ENCODE measurements around the gene TRIP12.

The TRIP12 gene

DNA sequence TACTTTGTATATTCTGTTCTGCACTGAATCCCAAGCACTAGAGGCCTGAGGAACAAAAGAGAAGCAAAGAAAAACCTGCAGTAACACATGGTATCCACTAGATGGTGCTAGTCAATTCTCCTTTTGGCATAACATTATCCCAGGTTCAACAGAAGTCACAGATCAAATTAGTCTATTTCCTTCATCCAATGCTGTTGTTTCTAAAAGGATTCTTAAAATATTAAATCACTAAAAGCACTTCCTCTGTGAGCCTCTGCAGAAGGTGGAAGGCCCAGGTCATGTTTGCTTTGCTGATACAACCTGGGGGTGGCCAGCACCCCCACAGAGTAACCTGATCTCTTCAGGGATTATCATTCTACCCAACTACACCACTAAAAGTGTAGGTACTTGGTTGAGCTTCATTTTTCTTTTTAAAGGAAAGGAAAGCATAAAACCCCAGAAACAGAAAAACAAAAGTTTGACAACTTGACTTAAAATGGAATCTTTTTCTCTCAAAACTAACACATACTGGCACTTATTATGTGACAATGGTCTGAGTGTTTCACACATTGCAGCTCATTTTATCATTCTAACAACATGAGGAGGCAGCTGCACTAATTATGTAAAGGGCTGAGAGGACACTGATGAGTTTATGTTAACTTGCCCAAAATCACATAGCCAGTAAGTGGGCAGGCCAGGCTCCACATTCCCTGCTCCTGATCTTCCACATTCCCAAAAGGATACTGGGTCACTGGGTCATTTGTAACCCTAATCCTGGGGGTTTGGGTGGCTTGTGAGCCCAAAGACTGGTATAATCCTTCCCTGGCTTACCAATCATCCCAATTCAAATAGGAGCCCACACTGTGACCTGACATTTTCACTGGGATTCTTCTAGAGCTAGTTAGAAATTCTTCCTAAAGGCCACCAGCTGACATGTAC is 140.7 kb downstream of the TRIP12 start:
- Histone ChIP-seq H2BK120ac (ENCODE audit: low read depth, low read length) (no peak overlapping the region), H2BK15ac (replicated peaks; ENCODE audit: low read depth) (no peak overlapping the region), H3K79me1 (ENCODE audit: low read length) (peaks cover 6% of the 10 kb centered on the region), H3K27me3 (ENCODE audit: insufficient read depth, low read length, poor library complexity) (no peaks in the 10 kb centered on the region), H3K79me2 (ENCODE audit: control insufficient read depth, insufficient read depth, low read length) (peaks cover 3% of the 10 kb centered on the region), H2BK5ac (ENCODE audit: low read length) (no peak overlapping the region), H3K4me3 (ENCODE audit: low read length) (no peak overlapping the region), H3K23ac (ENCODE audit: low read length) (no peak overlapping the region), H3K27ac (ENCODE audit: low read depth, low read length) (peak overlapping the region; percentile 50), H3K4me2 (ENCODE audit: low read length) (no peak overlapping the region), H4K5ac (ENCODE audit: low read length) (no peak overlapping the region), H3K4ac (ENCODE audit: low read depth, low read length) (no peak overlapping the region), H3K4me1 (ENCODE audit: control insufficient read depth, low read depth, low read length) (peaks cover 18% of the 10 kb centered on the region), H2AK5ac (ENCODE audit: low read length) (no peak overlapping the region), H3K36me3 (ENCODE audit: control insufficient read depth, insufficient read depth, low read length) (peaks cover 3% of the 10 kb centered on the region), H4K8ac (ENCODE audit: low read depth, low read length) (no peak overlapping the region), H3K18ac (ENCODE audit: low read length) (no peak overlapping the region), H3K9ac (ENCODE audit: low read length) (no peak overlapping the region), H3K56ac (ENCODE audit: low read length) (no peak overlapping the region)
- peak; percentile 71 for DNase-seq

DNA sequence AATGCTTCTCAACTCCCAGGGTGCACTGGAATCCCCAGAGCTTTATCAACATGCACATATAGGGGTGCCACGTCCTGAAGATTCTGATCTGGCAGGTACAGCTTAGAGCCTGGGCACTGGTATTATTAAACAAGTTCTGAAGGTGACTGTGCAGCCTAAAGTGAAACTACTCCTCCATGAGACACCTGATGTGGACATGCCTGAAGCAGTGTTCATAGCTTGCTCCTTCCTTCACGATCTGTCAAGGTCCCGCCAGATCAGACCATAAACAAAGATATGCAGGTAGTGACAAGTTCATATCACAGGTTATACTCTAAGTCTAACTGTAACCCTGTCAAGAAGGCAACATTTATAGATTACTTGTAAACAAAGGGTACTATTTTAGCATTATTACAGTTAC is 142.2 kb downstream of the TRIP12 start:
- H4K5ac ChIP-seq (ENCODE audit: low read length): no peak overlapping the region
- no peak overlapping the region for H3K4ac ChIP-seq (ENCODE audit: low read depth, low read length)
- no peak overlapping the region for H3K56ac ChIP-seq (ENCODE audit: low read length)
- H2AK5ac ChIP-seq (ENCODE audit: low read length): no peak overlapping the region
- H3K27me3 ChIP-seq (ENCODE audit: insufficient read depth, low read length, poor library complexity): no peaks in the 10 kb centered on the region
- H3K18ac ChIP-seq (ENCODE audit: low read length): no peak overlapping the region
- no peak overlapping the region for H3K4me3 ChIP-seq (ENCODE audit: low read length)
- DNase-seq: no peak
- H3K4me2 ChIP-seq (ENCODE audit: low read length): no peak overlapping the region
- H3K23ac ChIP-seq (ENCODE audit: low read length): no peak overlapping the region
- peaks cover 3% of the 10 kb centered on the region for H3K79me2 ChIP-seq (ENCODE audit: control insufficient read depth, insufficient read depth, low read length)
- H3K9ac ChIP-seq (ENCODE audit: low read length): no peak overlapping the region
- H4K8ac ChIP-seq (ENCODE audit: low read depth, low read length): no peak overlapping the region
- no peak overlapping the region for H3K27ac ChIP-seq (ENCODE audit: low read depth, low read length)
- no CpG with 5 or more reads among the region's 3 CpGs for WGBS (ENCODE audit: extremely low coverage, insufficient coverage, low lambda C conversion rate)
- H3K4me1 ChIP-seq (ENCODE audit: control insufficient read depth, low read depth, low read length): peaks cover 18% of the 10 kb centered on the region
- peaks cover 6% of the 10 kb centered on the region for H3K79me1 ChIP-seq (ENCODE audit: low read length)
- no peak overlapping the region for H2BK5ac ChIP-seq (ENCODE audit: low read length)
- no peak overlapping the region for H2BK15ac ChIP-seq (replicated peaks; ENCODE audit: low read depth)
- H2BK120ac ChIP-seq (ENCODE audit: low read depth, low read length): no peak overlapping the region
- peaks cover 3% of the 10 kb centered on the region for H3K36me3 ChIP-seq (ENCODE audit: control insufficient read depth, insufficient read depth, low read length)

DNA sequence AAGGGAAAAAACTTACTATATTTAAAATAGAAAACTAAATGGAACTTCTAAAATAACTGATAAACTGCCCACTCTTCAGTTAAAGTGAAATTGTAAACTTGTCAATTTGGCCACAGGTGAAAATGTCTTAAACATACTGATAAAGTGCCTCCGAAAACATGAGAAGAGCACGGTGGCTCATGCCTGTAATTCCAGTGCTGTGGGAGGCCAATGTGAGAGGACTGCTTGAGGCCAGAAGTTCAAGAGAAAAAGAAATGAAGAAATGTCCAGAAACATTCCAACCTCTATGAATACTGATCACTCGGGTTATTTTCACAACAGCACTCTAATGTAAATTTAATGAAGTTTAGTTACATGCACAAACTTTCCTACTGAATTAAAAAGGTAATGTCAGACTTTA is 144.1 kb downstream of the TRIP12 start:
- Histone ChIP-seq H3K9ac (ENCODE audit: low read length) (no peak overlapping the region), H3K23ac (ENCODE audit: low read length) (no peak overlapping the region), H4K8ac (ENCODE audit: low read depth, low read length) (no peak overlapping the region), H4K5ac (ENCODE audit: low read length) (no peak overlapping the region), H2AK5ac (ENCODE audit: low read length) (no peak overlapping the region), H3K27me3 (ENCODE audit: insufficient read depth, low read length, poor library complexity) (no peaks in the 10 kb centered on the region), H2BK120ac (ENCODE audit: low read depth, low read length) (no peak overlapping the region), H3K79me2 (ENCODE audit: control insufficient read depth, insufficient read depth, low read length) (peaks cover 3% of the 10 kb centered on the region), H3K4me1 (ENCODE audit: control insufficient read depth, low read depth, low read length) (peaks cover 18% of the 10 kb centered on the region), H3K79me1 (ENCODE audit: low read length) (peaks cover 6% of the 10 kb centered on the region), H3K4me3 (ENCODE audit: low read length) (no peak overlapping the region), H3K4me2 (ENCODE audit: low read length) (no peak overlapping the region), H2BK15ac (replicated peaks; ENCODE audit: low read depth) (no peak overlapping the region), H2BK5ac (ENCODE audit: low read length) (no peak overlapping the region), H3K18ac (ENCODE audit: low read length) (no peak overlapping the region), H3K56ac (ENCODE audit: low read length) (no peak overlapping the region), H3K27ac (ENCODE audit: low read depth, low read length) (no peak overlapping the region), H3K36me3 (ENCODE audit: control insufficient read depth, insufficient read depth, low read length) (peaks cover 5% of the 10 kb centered on the region), H3K4ac (ENCODE audit: low read depth, low read length) (no peak overlapping the region)
- DNase-seq: no peak
- no CpG with 5 or more reads among the region's 3 CpGs for WGBS (ENCODE audit: extremely low coverage, insufficient coverage, low lambda C conversion rate)

DNA sequence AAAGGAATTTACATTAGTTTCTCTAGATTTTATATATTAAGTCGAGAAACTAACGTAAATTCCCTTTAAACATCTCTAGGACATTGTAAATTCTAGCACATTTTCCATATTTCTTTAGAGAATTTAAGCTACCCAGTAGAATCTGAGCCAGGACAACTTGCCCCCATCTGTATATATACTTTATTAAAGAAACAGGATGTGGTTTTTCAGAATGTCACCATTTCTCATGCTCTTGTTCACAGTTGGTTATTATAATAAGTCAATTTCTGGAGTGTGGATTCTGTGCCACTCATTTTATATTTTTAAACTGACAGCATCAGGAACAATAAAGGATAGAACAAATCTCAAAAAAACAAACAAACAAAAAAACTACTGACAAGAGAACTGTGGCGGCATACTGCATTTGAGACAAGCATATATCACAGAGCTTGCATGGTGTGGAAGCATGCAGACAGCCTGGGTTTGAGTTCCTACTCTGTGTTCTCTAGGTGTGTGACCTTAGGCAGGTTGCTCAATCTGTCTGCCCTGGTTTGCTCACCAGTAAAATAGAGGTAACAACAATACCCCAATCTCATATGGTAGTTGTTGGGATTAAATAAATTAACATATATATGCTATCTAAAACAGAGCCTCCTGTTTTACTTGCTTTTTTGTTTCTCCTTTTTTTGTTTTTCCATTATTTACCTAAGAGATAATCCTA is 146.0 kb downstream of the TRIP12 start:
- Histone ChIP-seq H3K4me2 (ENCODE audit: low read length) (no peak overlapping the region), H2AK5ac (ENCODE audit: low read length) (no peak overlapping the region), H3K36me3 (ENCODE audit: control insufficient read depth, insufficient read depth, low read length) (peaks cover 9% of the 10 kb centered on the region), H2BK5ac (ENCODE audit: low read length) (no peak overlapping the region), H3K27me3 (ENCODE audit: insufficient read depth, low read length, poor library complexity) (no peaks in the 10 kb centered on the region), H3K56ac (ENCODE audit: low read length) (no peak overlapping the region), H3K79me1 (ENCODE audit: low read length) (peaks cover 4% of the 10 kb centered on the region), H4K8ac (ENCODE audit: low read depth, low read length) (no peak overlapping the region), H3K4ac (ENCODE audit: low read depth, low read length) (no peak overlapping the region), H4K5ac (ENCODE audit: low read length) (no peak overlapping the region), H3K4me3 (ENCODE audit: low read length) (no peak overlapping the region), H2BK15ac (replicated peaks; ENCODE audit: low read depth) (no peak overlapping the region), H3K79me2 (ENCODE audit: control insufficient read depth, insufficient read depth, low read length) (peaks cover 3% of the 10 kb centered on the region), H3K9ac (ENCODE audit: low read length) (no peak overlapping the region), H2BK120ac (ENCODE audit: low read depth, low read length) (no peak overlapping the region), H3K4me1 (ENCODE audit: control insufficient read depth, low read depth, low read length) (peaks cover 7% of the 10 kb centered on the region), H3K18ac (ENCODE audit: low read length) (no peak overlapping the region), H3K27ac (ENCODE audit: low read depth, low read length) (no peak overlapping the region), H3K23ac (ENCODE audit: low read length) (no peak overlapping the region)
- WGBS (ENCODE audit: extremely low coverage, insufficient coverage, low lambda C conversion rate): no CpG with 5 or more reads among the region's 3 CpGs
- DNase-seq: no peak

DNA sequence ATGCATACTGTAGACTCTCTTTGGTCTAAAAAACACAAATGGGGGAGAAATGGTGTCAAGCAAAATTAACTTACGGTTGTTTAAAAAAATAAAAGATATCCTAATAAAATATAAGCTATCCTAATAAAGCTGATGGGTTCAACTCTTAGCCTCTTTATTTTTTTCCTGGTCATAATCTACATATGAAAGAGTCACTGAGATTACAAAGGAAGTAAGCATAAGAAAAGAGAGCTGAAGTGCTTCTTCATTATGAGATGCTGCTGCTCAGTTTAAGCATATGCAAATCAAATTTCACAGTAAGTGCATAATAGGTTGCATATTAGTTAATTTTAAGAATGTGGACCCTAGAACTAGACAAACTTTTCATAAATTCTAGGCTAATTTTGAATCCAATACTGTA is 147.6 kb downstream of the TRIP12 start:
- Histone ChIP-seq H3K4me1 (ENCODE audit: control insufficient read depth, low read depth, low read length) (no peaks in the 10 kb centered on the region), H3K4me3 (ENCODE audit: low read length) (no peak overlapping the region), H3K79me2 (ENCODE audit: control insufficient read depth, insufficient read depth, low read length) (no peaks in the 10 kb centered on the region), H3K79me1 (ENCODE audit: low read length) (no peaks in the 10 kb centered on the region), H3K27me3 (ENCODE audit: insufficient read depth, low read length, poor library complexity) (no peaks in the 10 kb centered on the region), H3K56ac (ENCODE audit: low read length) (no peak overlapping the region), H2AK5ac (ENCODE audit: low read length) (no peak overlapping the region), H3K23ac (ENCODE audit: low read length) (no peak overlapping the region), H4K8ac (ENCODE audit: low read depth, low read length) (no peak overlapping the region), H2BK15ac (replicated peaks; ENCODE audit: low read depth) (no peak overlapping the region), H3K9ac (ENCODE audit: low read length) (no peak overlapping the region), H3K4me2 (ENCODE audit: low read length) (no peak overlapping the region), H3K36me3 (ENCODE audit: control insufficient read depth, insufficient read depth, low read length) (peaks cover 8% of the 10 kb centered on the region), H2BK120ac (ENCODE audit: low read depth, low read length) (no peak overlapping the region), H3K27ac (ENCODE audit: low read depth, low read length) (no peak overlapping the region), H2BK5ac (ENCODE audit: low read length) (no peak overlapping the region), H4K5ac (ENCODE audit: low read length) (no peak overlapping the region), H3K4ac (ENCODE audit: low read depth, low read length) (no peak overlapping the region), H3K18ac (ENCODE audit: low read length) (no peak overlapping the region)
- no peak for DNase-seq
- WGBS (ENCODE audit: extremely low coverage, insufficient coverage, low lambda C conversion rate): no CpG with 5 or more reads among the region's 1 CpG
